GM10248 (cell line): ENCODE results near the gene KNDC1.

Source experiments
- CTCF ChIA-PET: fragments of 300-600 bp; sonication (Branson Sonifier 250); formaldehyde crosslinking; extraction: SDS; loops from one replicate; lab custom pipeline; 2021; ENCODE audit warnings: antibody characterized with exemption; lab: Yijun Ruan, JAX
- POLR2A ChIA-PET: fragments of 350-650 bp; sonication (Branson Sonifier 250); formaldehyde crosslinking; extraction: SDS; loops from one replicate; lab custom pipeline; 2020; ENCODE audit warnings: antibody characterized with exemption; lab: Yijun Ruan, JAX
- DNase-seq: peaks from one replicate; pipeline ENCODE4 v3.0.0; 2012; ENCODE audit errors: extremely low spot score
- TF ChIP-seq, protein P1 (sequence below): IDR thresholded peaks from 2 replicates; pipeline ENCODE4 v1.5.1; 2012; ENCODE audit warnings: mild to moderate bottlenecking, low read depth; ENCODE audit errors: extremely low read depth, missing control alignments, control extremely low read depth

Gene KNDC1

DNA sequence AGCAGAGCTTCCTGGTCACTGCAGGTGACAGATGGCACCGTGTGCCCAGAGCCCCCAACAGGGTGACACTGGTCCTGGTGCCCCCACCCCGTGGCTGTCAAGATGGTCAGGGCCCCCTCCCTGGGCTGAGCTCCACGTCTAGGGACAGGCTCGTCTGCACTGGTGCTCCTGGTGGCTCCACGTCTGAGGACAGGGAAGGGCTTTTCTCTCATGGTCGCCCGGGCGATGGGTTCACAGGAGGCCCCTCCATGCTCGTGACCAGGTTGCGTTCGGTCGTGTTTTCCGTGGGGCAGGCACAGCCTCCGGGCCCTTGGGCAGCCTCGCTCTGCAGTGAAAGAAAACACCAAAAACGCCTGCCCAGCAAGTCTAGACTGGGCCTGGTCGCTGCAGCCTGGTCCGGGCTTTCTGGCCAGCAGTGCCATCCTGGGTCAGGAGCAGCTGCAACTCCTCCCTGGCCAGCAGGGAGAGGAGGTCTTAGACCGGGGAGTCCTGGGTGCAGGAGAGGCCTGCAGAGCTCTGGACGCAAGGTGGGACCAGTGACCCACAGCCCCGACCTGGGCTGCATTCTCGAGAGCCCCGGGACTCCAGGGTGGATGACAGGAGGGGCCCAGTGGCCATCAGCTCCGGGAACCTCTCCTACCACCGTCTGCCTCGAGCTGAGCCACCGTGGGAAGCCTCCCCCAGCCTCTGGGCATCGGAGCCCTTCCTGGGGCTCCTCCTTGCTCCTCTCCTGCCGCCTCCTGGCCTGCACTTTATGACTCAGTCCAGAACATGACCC, 42.1 kb downstream of the KNDC1 start:
- ChIA-PET POLR2A (no interaction called here), CTCF (no interaction called here)
- TF ChIP-seq, protein P1, sequence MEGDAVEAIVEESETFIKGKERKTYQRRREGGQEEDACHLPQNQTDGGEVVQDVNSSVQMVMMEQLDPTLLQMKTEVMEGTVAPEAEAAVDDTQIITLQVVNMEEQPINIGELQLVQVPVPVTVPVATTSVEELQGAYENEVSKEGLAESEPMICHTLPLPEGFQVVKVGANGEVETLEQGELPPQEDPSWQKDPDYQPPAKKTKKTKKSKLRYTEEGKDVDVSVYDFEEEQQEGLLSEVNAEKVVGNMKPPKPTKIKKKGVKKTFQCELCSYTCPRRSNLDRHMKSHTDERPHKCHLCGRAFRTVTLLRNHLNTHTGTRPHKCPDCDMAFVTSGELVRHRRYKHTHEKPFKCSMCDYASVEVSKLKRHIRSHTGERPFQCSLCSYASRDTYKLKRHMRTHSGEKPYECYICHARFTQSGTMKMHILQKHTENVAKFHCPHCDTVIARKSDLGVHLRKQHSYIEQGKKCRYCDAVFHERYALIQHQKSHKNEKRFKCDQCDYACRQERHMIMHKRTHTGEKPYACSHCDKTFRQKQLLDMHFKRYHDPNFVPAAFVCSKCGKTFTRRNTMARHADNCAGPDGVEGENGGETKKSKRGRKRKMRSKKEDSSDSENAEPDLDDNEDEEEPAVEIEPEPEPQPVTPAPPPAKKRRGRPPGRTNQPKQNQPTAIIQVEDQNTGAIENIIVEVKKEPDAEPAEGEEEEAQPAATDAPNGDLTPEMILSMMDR: no peak
- DNase-seq: no peak

DNA sequence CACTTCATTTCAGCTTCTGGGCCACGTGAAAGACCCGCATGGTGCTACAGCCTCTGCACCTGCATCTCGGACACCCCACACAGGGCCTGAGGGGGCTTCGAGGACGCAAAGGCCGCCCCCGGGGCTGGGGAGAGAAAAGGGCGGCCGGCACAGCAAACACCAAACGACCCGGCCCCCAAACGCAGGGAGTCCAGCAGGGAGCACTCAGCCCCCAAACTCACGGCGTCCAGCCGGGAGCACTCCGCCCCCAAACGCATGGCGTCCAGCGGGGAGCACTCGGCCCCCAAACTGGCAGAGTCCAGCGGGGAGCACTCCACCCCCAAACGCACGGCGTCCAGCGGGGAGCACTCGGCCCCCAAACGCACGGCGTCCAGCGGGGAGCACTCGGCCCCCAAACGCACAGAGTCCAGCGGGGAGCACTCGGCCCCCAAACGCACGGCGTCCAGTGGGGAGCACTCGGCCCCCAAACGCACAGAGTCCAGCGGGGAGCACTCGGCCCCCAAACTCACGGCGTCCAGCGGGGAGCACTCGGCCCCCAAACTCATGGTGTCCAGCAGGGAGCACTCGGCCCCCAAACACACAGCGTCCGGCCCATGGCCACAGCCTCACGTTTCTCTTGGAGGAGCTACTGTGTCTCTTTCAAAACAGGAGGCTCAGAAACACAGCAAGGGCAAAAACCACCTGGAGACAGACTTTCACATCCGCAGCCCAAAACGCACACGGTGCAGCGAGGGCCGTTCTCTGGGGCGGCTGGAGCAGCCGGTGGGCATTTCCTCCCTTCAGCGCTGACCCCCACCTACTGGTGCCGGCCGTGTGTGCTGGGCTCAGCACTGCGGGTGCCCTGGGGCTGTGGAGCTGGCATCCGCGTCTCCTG, 43.0 kb downstream of the KNDC1 start:
- ChIA-PET POLR2A (no interaction called here), CTCF (no interaction called here)
- TF ChIP-seq, protein P1: no peak
- DNase-seq: no peak

DNA sequence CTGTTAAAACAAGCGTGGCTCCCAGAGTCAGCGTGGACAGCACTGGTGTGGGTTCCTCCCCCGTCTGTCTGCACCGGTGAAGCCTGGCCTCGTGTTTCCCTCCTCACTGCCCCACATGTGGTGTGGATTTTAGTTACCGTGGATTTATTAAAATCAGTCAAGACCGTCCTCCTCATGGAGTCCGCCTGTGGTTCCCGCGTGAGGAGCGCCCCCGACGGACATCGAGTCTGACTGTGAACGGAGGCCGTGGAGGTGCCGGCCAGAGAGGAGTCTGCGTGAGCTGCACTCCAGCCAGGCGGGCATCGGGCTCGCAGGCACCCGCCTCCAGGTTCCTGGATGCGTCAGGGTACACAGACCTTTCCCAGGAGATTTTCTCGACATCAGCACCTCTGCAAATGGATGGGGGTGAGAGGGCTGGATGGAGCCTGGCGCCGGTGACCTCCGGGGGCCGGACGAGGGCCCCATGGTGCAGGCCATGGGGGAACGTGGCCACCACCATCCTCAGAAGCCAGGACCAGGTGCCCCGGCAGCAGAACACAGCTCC, 43.7 kb downstream of the KNDC1 start:
- CTCF ChIA-PET: no interaction called here
- POLR2A ChIA-PET: no interaction called here
- no peak for DNase-seq
- TF ChIP-seq, protein P1: no peak

DNA sequence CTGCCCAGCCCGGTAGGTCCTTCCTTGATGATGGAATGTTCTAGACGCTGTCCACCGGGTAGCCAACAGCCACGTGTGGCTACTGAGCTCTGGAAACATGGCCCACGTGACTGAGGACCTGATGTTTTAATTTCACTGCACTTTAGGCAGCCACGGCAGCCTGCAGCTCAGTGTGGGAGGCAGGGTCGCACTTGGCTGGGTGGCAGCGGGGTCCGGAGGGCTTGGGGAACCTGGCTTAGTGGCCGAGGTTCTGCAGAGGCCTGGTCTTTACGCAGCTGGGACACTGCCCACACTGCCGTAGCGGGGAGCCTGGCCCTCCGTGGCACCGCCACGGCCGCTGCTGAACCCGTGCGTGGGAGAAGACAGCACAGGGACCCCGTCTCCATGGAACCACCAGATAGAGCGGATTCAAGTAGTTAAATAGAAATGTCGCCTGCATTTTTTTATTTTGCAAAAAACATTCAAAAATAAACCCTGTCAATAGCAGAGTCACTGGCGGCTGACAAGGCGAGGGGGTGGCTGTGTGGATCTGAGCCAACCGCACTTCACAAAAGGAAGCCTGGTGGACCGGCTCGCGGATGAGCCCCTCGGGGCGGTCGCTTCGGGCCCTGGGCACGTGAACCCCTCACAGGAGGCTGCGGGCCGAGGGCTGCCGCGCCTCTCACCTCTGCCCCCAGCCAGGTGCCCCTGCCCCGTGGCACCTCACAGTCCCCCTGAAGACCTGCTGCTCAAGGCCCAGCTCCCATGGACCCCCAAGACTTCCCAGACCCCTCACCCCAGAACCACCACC, 44.4 kb downstream of the KNDC1 start:
- ChIA-PET CTCF (no interaction called here), POLR2A (no interaction called here)
- DNase-seq: no peak
- TF ChIP-seq, protein P1: no peak

DNA sequence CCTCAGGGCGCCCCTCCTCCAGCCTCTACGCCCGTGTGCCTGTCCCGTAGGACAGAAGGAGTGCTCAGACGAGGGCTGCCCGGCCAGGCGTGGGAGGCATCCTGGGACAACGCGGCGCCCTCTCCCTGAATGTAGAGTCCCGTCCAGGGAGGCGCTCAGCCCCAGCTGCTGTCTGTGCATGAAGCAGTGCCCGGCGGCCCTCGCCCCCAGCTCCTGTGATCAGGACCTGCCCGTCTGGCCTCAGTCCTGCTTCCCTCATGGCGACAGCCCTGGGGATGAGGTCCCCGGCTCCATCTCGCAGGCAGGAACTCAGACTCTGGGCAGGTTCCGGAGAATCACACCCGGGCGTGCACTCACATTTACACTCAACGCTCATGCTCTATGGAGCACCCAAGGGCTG, 45.1 kb downstream of the KNDC1 start:
- ChIA-PET POLR2A (no interaction called here), CTCF (no interaction called here)
- DNase-seq: no peak
- TF ChIP-seq, protein P1: no peak

DNA sequence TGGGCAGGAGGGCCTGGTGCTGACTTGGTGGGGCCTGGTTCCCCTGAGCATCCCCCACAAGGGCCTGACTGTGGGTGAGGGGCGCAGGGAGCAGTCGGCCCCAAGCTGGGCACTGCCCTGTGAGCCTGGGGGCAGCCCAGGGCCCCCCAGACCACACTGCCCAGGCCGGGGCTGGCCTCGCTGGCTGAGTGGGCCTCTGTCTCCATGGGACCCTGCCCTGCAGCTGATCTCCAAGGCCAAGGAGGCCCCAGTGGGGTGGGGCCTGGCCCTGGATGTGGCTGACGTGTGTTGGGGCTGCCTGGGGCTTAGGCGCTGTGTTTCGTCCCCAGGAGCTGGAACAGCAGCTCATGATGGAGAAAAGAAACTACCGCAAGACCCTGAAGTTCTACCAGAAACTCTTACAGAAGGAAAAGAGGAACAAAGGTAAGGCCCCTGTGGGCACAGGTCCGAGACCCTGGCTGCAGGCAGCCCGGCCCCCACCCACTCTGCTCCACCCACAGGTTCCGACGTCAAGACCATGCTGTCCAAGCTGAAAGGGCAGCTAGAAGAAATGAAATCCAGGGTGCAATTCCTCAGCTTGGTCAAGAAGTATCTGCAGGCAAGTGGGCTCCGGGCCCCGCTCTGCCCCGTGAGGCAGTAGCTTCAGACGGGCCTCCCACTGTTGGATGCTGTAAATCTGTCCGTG, 46.5 kb downstream of the KNDC1 start:
- CTCF ChIA-PET: interaction anchor here (1.8 kb wide), 1 partner anchor 9 kb away, joined by 5 read pairs; no protein-coding TSS in a partner anchor

More for the DNA sequence above, 46.5 kb downstream of the KNDC1 start:
- TF ChIP-seq, protein P1: no peak
- no peak for DNase-seq
- POLR2A ChIA-PET: no interaction called here
